PC-3 (cell line): ENCODE results near the gene TFDP2.

ENCODE experiments used
- EZH2 ChIP-seq: fragments of 300-600 bp; sonication (generic); IDR thresholded peaks from one replicate; pipeline ENCODE4 v1.6.1; 2017; ENCODE audit warnings: antibody characterized with exemption, mild to moderate bottlenecking, low read length; ENCODE audit not compliant: unreplicated experiment
- EZH2phosphoT487 ChIP-seq: fragments of 300-600 bp; sonication (generic); IDR thresholded peaks from 2 replicates; pipeline ENCODE4 v1.6.1; 2018; ENCODE audit warnings: mild to moderate bottlenecking, antibody characterized with exemption, low read length, borderline replicate concordance
- TF ChIP-seq, protein P1 (sequence below): fragments of 300-600 bp; sonication (generic); conservative IDR thresholded peaks from 2 replicates; pipeline ENCODE4 v1.5.1; 2017; ENCODE audit warnings: antibody characterized with exemption, low read depth, mild to moderate bottlenecking, low read length

DNA sequence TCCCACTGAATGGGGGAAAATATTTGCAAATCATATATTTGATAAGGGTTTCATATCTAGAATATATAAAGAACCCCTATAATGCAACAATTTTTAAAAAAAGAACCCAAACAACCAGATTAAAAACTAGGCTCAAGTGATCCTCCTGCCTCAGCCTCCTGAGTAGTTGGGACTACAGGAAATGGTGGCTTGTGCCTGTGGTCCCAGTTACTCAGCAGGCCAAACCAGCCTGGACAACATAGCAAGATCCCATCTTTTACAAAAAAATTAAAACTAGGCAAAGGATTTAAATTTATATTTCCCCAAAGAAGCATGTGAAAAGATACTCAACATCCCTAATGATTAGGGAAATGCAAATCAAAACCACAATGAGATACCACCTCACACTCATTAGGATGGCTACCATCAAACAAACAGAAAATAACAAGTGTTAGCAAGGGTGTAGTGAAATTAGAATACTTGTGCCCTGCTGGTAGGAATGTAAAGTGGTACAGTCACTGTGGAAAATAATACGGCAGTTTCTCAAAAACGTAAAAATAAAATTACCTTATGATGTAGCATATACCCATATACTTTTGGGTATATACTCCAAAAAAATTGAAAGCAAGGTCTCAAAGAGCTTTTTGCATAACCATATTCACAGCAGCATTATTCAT, 19.7 kb downstream of the TFDP2 start:
- TF ChIP-seq, protein P1, sequence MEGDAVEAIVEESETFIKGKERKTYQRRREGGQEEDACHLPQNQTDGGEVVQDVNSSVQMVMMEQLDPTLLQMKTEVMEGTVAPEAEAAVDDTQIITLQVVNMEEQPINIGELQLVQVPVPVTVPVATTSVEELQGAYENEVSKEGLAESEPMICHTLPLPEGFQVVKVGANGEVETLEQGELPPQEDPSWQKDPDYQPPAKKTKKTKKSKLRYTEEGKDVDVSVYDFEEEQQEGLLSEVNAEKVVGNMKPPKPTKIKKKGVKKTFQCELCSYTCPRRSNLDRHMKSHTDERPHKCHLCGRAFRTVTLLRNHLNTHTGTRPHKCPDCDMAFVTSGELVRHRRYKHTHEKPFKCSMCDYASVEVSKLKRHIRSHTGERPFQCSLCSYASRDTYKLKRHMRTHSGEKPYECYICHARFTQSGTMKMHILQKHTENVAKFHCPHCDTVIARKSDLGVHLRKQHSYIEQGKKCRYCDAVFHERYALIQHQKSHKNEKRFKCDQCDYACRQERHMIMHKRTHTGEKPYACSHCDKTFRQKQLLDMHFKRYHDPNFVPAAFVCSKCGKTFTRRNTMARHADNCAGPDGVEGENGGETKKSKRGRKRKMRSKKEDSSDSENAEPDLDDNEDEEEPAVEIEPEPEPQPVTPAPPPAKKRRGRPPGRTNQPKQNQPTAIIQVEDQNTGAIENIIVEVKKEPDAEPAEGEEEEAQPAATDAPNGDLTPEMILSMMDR, result peak; percentile 27; the same call in 1 of the 2 replicates
- TF ChIP-seq EZH2phosphoT487, result no peak
- TF ChIP-seq EZH2, result no peak
